HUES6 (cell line): Measurements from ENCODE around the gene FMO2.

Experiments used
- H3K27ac ChIP-seq: 2 replicates; pipeline ENCODE4 v1.7.0; 2013; ENCODE audit warnings: low read depth, mild to moderate bottlenecking, low read length, inconsistent platforms
- H3K27me3 ChIP-seq: 2 replicates; pipeline ENCODE4 v1.6.1; 2013; ENCODE audit warnings: low read length; ENCODE audit not compliant: control insufficient read depth, insufficient read depth
- H3K36me3 ChIP-seq: 2 replicates; pipeline ENCODE4 v1.6.1; 2013; ENCODE audit warnings: low read length; ENCODE audit not compliant: control insufficient read depth, insufficient read depth
- H3K4me1 ChIP-seq: 2 replicates; pipeline ENCODE4 v1.6.1; 2013; ENCODE audit warnings: low read length; ENCODE audit not compliant: control insufficient read depth, insufficient read depth
- H3K4me3 ChIP-seq: 2 replicates; pipeline ENCODE4 v1.5.1; 2013; ENCODE audit warnings: low read depth, low read length
- H3K9ac ChIP-seq: one replicate; pipeline ENCODE4 v1.6.1; 2013; ENCODE audit warnings: mild to moderate bottlenecking, low read length
- H3K9me3 ChIP-seq: 2 replicates; pipeline ENCODE4 v1.6.1; 2013; ENCODE audit warnings: low read depth, low read length; ENCODE audit not compliant: control insufficient read depth, insufficient read depth

The FMO2 gene

DNA sequence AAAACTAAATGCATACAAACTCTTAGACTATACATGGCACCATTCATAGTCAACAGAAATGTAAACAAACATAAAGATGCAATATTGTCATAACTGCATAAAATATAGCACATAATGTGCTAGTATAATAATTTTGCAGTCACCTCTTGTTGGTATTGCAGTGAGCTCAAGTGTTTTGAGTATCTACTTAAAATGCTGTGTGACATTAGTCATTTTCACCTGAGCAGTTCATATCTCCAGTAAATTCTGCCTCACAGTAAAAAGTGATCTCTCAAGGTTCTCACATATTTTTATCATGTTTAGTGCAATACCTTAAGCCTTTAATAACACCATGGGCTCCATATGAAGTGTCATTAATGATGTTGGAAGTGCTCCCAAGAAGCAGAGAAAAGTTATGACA lies 29.6 kb upstream of the FMO2 start:
- Histone ChIP-seq H3K4me1 (no peaks in the 10 kb centered on the region; the same call in 1 of the 2 replicates), H3K4me3 (no peak overlapping the region), H3K36me3 (no peaks in the 10 kb centered on the region), H3K9me3 (peaks cover 4% of the 10 kb centered on the region; the same call in 1 of the 2 replicates), H3K27ac (no peak overlapping the region), H3K27me3 (no peaks in the 10 kb centered on the region), H3K9ac (no peak overlapping the region)

DNA sequence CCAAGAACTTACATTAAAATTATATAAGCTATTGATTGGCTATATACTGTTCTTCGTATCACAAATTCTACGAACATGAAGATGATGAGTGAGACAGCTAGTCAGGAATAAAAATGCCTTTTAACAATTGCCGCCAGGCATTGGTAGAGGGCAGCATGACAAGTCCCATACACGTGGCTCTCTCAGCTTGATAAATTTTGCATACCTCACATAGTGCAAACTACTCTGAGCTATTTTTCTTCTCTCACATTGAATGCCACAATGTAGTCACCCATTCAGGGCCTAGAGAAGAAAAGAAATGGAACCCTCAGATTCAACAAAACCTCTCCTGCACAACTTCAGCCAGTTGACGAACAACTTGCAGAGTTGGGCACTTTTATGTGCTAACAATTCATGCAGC lies 27.0 kb upstream of the FMO2 start:
- Histone ChIP-seq H3K36me3 (no peaks in the 10 kb centered on the region), H3K4me3 (no peak overlapping the region), H3K9ac (no peak overlapping the region), H3K27me3 (no peaks in the 10 kb centered on the region), H3K9me3 (peaks cover 4% of the 10 kb centered on the region; the same call in 1 of the 2 replicates), H3K27ac (no peak overlapping the region), H3K4me1 (no peaks in the 10 kb centered on the region; the same call in 1 of the 2 replicates)

GRCh38 chr1:171158551-171158950 lies 26.5 kb upstream of the FMO2 start:
- peaks cover 4% of the 10 kb centered on the region; the same call in 1 of the 2 replicates for H3K9me3 ChIP-seq
- no peak overlapping the region for H3K27ac ChIP-seq
- H3K4me3 ChIP-seq = no peak overlapping the region
- H3K4me1 ChIP-seq = no peaks in the 10 kb centered on the region; the same call in 1 of the 2 replicates
- H3K9ac ChIP-seq = no peak overlapping the region
- H3K36me3 ChIP-seq = no peaks in the 10 kb centered on the region
- H3K27me3 ChIP-seq = no peaks in the 10 kb centered on the region

DNA sequence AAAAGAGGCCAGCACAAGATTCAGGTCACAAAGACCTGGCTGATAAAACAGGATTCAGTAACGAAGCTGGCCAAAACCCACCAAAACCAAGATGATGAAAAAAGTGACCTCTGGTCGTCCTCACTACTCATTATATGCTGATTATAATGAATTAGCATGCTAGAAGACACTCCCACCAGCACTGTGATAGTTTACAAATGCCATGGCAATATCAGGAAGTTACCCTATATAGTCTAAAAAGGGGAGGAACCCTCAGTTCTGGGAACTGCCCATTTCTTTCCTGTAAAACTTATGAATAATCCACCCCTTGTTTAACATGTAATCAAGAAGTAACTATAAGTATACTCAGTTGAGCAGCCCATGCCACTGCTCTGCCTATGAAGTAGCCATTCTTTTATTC lies 26.0 kb upstream of the FMO2 start:
- no peak overlapping the region for H3K27ac ChIP-seq
- H3K27me3 ChIP-seq = no peaks in the 10 kb centered on the region
- no peak overlapping the region for H3K9ac ChIP-seq
- no peaks in the 10 kb centered on the region for H3K36me3 ChIP-seq
- H3K4me1 ChIP-seq = no peaks in the 10 kb centered on the region; the same call in 1 of the 2 replicates
- peaks cover 4% of the 10 kb centered on the region; the same call in 1 of the 2 replicates for H3K9me3 ChIP-seq
- no peak overlapping the region for H3K4me3 ChIP-seq

GRCh38 chr1:171160211-171160610 lies 24.9 kb upstream of the FMO2 start:
- H3K27ac ChIP-seq = no peak overlapping the region
- H3K36me3 ChIP-seq = no peaks in the 10 kb centered on the region
- no peak overlapping the region for H3K4me3 ChIP-seq
- peaks cover 4% of the 10 kb centered on the region; the same call in 1 of the 2 replicates for H3K9me3 ChIP-seq
- no peaks in the 10 kb centered on the region; the same call in 1 of the 2 replicates for H3K4me1 ChIP-seq
- no peaks in the 10 kb centered on the region for H3K27me3 ChIP-seq
- no peak overlapping the region for H3K9ac ChIP-seq

GRCh38 chr1:171160639-171161354 lies 24.3 kb upstream of the FMO2 start:
- Histone ChIP-seq H3K9ac (no peak overlapping the region), H3K27me3 (no peaks in the 10 kb centered on the region), H3K4me1 (no peaks in the 10 kb centered on the region; the same call in 1 of the 2 replicates), H3K27ac (no peak overlapping the region), H3K4me3 (no peak overlapping the region), H3K9me3 (peaks cover 4% of the 10 kb centered on the region; the same call in 1 of the 2 replicates), H3K36me3 (no peaks in the 10 kb centered on the region)

GRCh38 chr1:171161431-171161830 lies 23.7 kb upstream of the FMO2 start:
- Histone ChIP-seq H3K9ac (no peak overlapping the region), H3K36me3 (no peaks in the 10 kb centered on the region), H3K27ac (no peak overlapping the region), H3K4me3 (no peak overlapping the region), H3K4me1 (no peaks in the 10 kb centered on the region; the same call in 1 of the 2 replicates), H3K27me3 (no peaks in the 10 kb centered on the region), H3K9me3 (peaks cover 4% of the 10 kb centered on the region; the same call in 1 of the 2 replicates)

DNA sequence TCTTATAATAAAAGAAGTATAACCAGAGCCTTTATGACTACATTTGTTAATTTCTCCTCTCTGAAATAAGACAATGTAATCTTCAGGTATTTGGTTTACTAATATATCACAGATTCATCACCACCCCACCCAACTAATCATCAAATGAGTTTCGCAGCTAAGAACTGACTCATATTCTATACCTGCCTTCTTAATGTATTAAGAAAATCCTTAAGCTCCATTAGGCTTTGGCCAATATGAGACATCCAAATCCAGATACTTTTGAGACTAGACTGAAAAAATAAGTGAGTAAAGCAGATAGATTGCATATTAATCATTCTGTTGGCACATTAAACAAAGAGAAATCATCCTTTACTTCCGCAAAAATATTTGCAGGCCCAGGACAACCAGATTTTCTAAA lies 18.7 kb upstream of the FMO2 start:
- Histone ChIP-seq H3K27ac (no peak overlapping the region), H3K36me3 (no peaks in the 10 kb centered on the region), H3K4me1 (no peaks in the 10 kb centered on the region), H3K27me3 (no peaks in the 10 kb centered on the region), H3K9ac (no peak overlapping the region), H3K4me3 (no peak overlapping the region), H3K9me3 (no peaks in the 10 kb centered on the region)

DNA sequence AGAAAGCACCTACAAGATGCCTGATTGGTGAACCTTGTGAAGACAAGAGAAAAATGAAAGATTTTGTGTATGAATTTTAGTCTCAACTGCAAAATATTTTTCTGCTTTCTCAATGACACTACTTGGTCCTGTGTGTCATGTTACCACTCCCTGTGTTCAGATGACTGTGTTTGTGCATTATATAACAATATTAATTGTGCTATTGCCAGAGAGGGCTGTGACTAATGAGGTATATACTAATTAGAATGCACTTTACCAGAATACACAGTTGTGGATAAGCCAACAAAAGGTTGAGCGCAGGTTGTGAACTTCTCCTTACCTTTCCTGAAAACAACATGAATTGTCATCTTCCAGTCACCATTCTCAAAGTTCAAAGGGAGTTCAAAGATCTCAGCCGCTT lies 17.3 kb upstream of the FMO2 start:
- H3K9me3 ChIP-seq = no peaks in the 10 kb centered on the region
- no peaks in the 10 kb centered on the region for H3K36me3 ChIP-seq
- H3K4me3 ChIP-seq = no peak overlapping the region
- H3K9ac ChIP-seq = no peak overlapping the region
- no peaks in the 10 kb centered on the region for H3K4me1 ChIP-seq
- H3K27ac ChIP-seq = no peak overlapping the region
- H3K27me3 ChIP-seq = no peaks in the 10 kb centered on the region

GRCh38 chr1:171172471-171172870 lies 12.6 kb upstream of the FMO2 start:
- no peak overlapping the region for H3K27ac ChIP-seq
- no peak overlapping the region for H3K9ac ChIP-seq
- H3K36me3 ChIP-seq = no peaks in the 10 kb centered on the region
- no peaks in the 10 kb centered on the region for H3K9me3 ChIP-seq
- no peaks in the 10 kb centered on the region for H3K27me3 ChIP-seq
- no peaks in the 10 kb centered on the region for H3K4me1 ChIP-seq
- no peak overlapping the region for H3K4me3 ChIP-seq

GRCh38 chr1:171173069-171173468 lies 12.0 kb upstream of the FMO2 start:
- H3K27me3 ChIP-seq = no peaks in the 10 kb centered on the region
- no peaks in the 10 kb centered on the region for H3K4me1 ChIP-seq
- H3K36me3 ChIP-seq = no peaks in the 10 kb centered on the region
- no peak overlapping the region for H3K9ac ChIP-seq
- H3K4me3 ChIP-seq = no peak overlapping the region
- no peak overlapping the region for H3K27ac ChIP-seq
- H3K9me3 ChIP-seq = no peaks in the 10 kb centered on the region
